Sigmoid colon (tissue), 3 donors: ENCODE measurements around the gene ANKRD33.

Experiments
- POLR2A ChIP-seq, 2 donors: fragments of 450-650 bp; IDR thresholded peaks; one replicate each; pipeline ENCODE4 v1.6.1; 2016; ENCODE audit warnings: antibody characterized with exemption in 2 of 2, mild to moderate bottlenecking in 2 of 2, moderate library complexity in 2 of 2
- TF ChIP-seq, protein P1 (sequence below), 4 experiments: fragments of 450-650 bp in 3 of 4; fragments of 200-600 bp in 1 of 4; IDR thresholded peaks; one replicate each; pipeline ENCODE4 v1.5.1; 2016 to 2019; ENCODE audit warnings: antibody characterized with exemption in 4 of 4, mild to moderate bottlenecking in 3 of 4, moderate library complexity in 2 of 4

- TF ChIP-seq, protein P1, sequence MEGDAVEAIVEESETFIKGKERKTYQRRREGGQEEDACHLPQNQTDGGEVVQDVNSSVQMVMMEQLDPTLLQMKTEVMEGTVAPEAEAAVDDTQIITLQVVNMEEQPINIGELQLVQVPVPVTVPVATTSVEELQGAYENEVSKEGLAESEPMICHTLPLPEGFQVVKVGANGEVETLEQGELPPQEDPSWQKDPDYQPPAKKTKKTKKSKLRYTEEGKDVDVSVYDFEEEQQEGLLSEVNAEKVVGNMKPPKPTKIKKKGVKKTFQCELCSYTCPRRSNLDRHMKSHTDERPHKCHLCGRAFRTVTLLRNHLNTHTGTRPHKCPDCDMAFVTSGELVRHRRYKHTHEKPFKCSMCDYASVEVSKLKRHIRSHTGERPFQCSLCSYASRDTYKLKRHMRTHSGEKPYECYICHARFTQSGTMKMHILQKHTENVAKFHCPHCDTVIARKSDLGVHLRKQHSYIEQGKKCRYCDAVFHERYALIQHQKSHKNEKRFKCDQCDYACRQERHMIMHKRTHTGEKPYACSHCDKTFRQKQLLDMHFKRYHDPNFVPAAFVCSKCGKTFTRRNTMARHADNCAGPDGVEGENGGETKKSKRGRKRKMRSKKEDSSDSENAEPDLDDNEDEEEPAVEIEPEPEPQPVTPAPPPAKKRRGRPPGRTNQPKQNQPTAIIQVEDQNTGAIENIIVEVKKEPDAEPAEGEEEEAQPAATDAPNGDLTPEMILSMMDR (IDR thresholded peaks at IDR 0.05) = no peak
- TF ChIP-seq POLR2A (IDR thresholded peaks at IDR 0.05) = no peak
Measured at GRCh38 chr12:51865757-51866270, 22.1 kb upstream of the ANKRD33 start.
